Germinal center (tissue), 1 donor: Measurements from ENCODE around the gene SLC9A5.

ENCODE experiments used
- DNase-seq: peaks from one replicate; pipeline ENCODE4 v3.0.0; 2012; ENCODE audit warnings: mixed read lengths, low spot score

Gene SLC9A5

DNA sequence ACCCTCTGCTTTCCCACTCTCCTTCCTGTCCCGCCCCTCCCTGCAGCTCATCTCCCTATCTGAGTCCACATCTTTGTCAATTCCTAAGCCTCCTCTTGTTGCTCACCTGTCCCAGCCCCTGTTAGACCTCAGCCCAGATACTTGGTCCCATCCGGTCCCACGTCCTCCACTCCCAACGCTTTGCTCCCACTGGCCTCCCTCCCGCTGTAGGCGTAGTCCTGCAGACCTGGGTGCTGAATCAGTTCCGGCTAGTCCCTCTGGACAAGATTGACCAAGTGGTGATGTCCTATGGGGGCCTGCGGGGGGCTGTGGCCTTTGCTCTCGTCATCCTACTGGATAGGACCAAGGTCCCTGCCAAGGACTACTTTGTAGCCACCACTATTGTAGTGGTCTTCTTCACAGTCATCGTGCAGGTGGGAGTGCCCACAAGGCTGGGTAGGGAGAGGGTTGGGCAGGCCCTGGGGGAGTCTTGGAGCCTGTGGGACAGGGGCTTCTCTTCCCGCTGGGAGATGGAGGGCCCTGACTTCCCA lies 8.0 kb downstream of the SLC9A5 start:
- DNase-seq, result no peak

DNA sequence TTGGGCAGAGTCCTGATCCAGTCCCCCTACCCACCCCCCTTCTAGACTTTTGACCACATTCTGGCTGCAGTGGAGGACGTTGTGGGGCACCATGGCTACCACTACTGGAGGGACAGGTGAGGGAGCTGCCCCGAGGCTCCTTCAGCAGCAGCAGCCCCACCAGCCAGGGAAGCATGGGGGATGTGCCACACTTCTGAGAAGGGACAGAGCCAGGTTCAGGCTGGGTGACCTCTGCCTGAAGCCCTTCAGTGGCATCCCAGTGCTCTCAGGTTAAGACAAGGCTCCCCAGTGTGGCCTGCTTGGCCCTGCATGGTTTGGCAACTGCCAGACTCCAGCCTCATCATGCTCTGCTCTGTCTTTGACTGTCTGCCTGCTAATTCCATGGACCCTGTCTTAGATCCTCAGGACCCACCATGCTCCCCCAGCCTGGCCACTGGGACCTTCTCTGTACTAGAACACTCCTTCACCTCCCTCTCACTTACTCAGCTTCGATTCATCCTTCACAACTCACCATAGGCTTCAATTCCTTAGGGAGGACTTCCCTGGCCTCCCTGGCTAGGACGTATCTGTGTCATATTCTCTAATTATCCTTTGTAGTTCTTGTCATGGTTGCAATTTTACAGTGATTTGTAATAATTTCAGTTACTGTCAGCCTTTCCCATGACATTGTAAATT lies 8.8 kb downstream of the SLC9A5 start:
- DNase-seq, result no peak

DNA sequence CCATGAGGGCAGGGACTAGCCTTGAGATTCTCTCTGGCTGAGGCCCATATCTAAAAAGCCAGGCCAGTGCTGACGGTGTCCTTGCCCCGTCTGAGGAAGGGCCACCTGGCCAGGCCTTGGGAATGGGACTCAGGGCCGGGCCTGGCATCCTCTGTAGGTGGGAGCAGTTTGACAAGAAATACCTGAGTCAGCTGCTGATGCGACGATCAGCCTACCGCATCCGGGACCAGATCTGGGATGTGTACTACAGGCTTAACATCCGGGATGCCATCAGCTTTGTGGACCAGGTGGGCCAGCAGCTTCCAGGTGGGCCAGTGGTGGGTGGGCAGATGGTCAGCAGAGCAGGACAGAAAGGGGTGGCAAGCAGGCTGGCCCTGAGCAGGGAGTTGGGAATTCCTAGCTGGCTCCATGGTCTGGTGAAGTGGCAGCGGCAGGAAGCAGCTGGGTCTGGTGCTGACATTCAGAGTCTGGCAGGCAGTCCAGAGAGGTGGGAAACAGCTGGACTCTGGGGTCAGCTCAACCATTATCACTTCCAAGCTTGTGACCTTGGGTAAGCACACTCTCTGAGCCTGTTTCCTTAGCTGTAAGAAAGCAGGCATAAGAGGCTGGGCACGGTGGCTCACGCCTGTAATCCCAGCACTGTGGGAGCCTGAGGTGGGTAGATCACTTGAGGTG lies 9.5 kb downstream of the SLC9A5 start:
- DNase-seq, result no peak

DNA sequence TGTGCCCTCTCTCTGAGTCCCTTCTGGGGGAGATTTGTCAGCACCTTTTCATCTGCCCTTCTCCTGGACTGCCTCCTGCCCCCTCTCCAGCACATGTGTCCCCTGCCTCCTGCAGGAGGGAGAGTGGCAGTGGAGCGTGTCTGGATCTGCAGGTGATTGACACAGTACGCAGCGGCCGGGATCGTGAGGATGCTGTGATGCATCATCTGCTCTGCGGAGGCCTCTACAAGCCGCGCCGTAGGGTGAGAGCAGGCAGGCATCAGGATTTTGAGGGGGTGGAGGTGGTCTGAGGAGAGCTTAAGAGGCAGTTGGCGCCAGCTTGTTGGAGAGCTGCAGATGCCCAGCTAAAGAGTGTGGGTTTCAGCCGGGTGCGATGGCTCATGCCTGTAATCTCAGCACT lies 10.9 kb downstream of the SLC9A5 start:
- DNase-seq, result no peak

DNA sequence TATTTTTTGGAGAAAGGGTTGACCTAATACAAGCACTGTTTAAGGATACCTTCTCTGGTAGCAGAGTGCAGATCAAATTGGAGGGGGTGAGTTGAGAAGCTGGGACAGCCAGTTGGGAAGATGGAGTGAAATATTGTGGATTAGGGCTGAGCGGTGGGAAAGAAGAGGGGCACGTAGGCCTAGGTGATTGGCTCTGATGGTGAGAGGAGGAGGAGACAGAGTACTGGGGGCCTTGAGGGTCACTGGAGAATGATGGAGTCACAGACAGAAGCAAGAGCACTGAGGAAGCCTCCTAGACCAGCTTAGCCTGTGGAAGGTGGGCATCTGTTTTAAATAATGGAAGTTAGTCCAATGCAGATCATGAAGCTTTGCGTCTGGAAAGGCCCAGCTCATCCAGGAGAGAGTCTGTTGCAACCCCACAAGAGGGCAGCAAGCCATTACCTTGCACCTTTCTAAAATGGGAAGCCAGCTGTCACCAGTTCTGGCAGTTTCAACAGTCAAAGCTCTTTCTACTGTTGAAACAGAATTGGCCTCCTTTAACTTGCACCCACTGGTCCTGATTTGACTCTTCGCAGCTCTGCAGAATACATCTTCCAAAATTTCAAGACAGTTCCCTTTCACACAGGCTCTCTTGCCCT lies 11.8 kb downstream of the SLC9A5 start:
- DNase-seq, result no peak

DNA sequence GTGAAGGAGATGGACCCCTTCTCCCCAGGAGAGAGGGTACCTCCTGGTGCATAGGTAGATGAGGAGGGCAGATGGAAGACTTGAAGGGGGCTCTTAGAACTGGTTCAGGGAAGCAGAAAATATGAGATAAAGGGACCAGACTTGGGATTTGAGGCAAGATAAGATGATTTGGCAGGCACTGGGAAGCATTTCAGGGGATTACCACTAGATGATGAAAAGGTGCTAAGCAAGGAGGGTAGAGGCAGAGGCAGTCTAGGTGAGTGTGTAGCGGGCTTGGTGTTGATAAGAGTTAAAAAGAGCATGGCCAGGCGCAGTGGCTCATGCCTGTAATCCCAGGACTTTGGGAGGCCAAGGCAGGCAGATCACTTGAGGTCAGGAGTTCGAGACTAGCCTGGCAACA lies 14.4 kb downstream of the SLC9A5 start:
- DNase-seq, result no peak

DNA sequence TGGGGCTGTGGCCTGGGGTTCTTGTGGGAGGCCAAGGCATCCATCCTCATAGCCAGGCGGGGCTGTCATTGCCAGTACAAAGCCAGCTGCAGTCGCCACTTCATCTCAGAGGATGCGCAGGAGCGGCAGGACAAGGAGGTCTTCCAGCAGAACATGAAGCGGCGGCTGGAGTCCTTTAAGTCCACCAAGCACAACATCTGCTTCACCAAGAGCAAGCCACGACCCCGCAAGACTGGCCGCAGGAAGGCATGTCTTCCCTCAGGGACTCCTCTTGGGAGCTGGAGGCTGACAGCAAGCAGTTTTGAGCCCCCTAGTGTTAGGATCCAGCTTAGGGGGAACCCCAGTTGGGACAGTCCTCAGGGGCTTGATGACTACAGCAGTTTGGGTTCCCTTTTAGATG lies 15.5 kb downstream of the SLC9A5 start:
- no peak for DNase-seq

DNA sequence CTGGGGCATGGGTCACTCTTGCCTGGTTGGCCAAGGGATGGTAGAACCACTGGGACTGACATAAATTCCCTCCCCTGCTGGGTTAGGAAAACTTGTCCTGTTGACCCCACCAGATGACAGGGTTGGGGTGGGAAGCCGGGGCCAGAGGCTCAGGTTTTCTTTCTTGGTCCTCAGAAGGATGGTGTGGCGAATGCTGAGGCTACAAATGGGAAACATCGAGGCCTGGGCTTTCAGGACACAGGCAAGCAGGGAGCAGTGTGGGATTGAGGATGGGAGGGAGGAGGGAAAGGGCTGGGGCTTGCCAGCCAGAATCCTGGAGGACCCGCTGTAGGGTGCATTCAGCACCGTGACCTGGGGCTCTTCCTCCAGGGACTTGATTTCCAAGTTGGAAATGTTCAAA lies 16.1 kb downstream of the SLC9A5 start:
- no peak for DNase-seq

DNA sequence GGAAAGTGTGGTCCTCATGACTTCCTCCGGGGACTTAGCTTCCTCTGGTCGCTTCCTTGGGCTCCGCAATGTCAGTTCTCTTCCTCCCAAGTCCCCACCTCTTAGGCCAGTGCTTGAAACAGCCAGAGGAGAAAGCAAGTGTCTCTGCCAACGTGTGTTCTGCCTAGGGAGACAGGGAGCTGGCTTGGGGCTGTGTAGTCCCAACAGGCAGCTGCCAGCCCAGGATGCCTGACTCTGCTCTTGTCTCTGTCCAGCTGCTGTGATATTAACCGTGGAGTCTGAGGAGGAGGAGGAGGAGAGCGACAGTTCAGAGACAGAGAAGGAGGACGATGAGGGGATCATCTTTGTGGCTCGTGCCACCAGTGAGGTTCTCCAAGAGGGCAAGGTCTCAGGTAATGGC lies 17.1 kb downstream of the SLC9A5 start:
- DNase-seq, result no peak

DNA sequence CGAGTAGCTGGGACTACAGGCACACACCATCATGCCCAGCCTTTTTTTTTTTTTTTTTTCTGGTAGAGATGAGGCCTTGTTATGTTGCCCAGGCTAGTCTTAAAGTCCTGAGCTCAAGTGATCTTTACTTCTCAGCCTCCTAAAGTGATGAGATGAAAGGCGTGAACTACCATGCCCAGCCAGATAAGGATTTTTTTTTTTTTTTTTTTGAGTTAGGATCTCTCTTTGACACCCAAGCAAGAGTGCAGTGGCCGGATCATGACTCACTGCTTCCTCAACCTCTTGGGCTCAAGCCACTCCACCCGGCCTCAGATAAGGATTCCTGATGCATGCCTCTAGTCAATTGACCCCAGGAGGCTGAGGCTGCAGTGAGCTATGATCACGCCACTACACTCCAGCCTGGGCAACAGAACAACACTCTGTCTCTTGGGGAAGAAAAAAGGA lies 19.4 kb downstream of the SLC9A5 start:
- no peak for DNase-seq

DNA sequence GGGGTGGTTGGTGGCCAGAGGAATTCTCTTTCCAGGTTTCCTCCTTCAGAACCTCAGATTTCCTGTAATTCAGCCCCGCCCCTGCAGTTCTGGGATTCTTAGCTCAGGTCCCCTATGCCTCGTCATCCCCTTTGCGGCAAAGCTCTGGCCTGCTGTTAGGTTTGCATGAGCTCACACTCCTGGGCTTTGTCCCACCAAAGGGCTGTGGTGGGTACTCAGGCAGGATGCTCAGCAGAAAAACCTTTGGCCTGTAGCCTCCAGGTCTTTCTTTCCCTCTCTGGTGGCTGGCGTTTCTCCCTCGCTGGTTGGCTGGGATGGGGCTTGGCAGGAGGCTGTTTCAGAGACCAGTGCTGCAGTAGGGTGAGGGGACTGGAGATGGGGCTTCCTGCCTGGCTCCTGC lies 21.0 kb downstream of the SLC9A5 start:
- no peak for DNase-seq

DNA sequence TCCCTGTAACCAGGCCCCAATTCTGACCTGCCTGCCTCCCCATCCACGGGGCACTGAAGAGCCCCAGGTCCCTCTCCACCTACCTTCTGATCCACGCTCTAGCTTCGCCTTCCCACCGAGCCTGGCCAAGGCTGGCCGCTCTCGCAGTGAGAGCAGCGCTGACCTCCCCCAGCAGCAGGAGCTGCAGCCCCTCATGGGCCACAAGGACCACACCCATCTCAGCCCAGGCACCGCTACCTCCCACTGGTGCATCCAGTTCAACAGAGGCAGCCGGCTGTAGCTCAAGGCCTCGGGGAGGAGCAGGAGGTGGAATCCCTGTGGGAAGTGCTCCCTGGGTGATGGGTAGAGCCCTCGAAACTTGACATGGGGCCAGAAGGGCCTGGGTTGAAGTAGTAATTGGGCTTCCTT lies 22.2 kb downstream of the SLC9A5 start:
- no peak for DNase-seq

DNA sequence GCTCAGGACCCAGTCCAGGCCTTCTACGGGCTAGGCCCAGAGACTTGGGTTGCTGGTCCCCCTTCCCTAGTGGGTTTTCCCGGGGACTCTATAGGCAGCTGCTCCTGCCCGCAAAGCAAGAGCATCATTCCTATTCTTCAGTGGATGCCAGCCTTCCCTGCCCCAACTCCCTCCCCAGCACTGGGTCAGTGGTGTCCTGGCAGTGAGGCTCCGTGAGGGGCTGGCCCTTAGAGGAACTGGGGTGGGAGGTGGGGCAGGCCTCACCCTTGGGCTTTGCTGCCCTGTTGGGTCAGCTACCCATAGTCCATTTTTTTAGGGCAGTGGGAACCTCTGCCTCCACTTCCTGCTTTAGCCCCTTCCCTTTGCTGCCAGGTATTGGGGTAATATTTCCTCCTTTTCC lies 22.7 kb downstream of the SLC9A5 start:
- DNase-seq, result no peak

DNA sequence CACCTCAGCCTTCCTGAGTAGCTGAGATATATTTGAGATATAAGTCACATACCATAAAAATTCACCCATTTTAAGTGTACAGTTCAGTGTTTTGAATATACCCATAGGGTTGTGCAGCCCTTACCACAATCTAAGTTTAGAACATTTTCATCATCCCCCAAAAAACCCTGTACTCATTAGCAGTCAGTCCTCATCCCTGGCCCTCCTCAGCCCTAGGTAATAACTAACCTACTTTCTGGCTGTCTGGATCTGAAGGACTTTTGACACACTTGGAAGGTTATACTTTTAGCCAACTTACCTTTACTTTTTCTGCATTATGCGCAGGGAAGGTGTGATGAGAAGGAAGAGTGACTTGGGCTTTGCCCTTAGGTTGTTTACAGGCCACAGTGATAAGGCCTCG lies 26.5 kb downstream of the SLC9A5 start:
- no peak for DNase-seq

DNA sequence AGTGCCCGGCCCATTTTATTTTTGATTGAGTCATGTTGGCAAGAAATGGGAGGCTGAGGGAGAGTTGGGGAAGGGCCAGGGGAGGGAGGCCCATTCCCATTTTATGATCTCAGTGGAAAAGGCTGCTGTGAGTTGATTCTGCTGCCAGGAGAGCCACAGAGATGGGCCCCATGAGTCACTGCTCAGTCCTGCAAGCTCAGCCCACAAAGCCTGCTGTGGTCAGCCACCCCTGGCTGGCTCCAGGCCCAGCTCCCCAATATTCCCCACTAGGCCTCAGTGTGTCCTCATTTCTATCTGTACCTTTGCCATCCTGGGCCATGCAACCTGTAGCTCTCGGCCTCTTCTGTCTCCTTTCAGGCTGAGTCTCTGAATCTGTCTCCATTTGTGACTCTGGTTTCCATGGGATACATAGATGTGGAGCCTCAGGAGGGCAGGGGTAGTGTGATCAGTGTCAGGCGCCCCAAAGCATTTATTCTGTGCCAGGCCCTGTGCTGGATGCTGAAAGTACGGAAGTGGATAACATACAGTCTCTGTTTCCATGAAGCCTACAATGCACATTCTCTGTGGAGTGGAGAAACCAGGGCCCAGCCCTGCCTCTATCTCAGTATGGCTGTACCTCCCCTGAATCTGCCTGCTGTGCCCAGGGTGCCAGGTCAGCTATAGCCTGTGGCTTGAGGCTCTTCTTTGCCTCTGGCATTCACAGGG lies 28.7 kb downstream of the SLC9A5 start:
- DNase-seq, result no peak

DNA sequence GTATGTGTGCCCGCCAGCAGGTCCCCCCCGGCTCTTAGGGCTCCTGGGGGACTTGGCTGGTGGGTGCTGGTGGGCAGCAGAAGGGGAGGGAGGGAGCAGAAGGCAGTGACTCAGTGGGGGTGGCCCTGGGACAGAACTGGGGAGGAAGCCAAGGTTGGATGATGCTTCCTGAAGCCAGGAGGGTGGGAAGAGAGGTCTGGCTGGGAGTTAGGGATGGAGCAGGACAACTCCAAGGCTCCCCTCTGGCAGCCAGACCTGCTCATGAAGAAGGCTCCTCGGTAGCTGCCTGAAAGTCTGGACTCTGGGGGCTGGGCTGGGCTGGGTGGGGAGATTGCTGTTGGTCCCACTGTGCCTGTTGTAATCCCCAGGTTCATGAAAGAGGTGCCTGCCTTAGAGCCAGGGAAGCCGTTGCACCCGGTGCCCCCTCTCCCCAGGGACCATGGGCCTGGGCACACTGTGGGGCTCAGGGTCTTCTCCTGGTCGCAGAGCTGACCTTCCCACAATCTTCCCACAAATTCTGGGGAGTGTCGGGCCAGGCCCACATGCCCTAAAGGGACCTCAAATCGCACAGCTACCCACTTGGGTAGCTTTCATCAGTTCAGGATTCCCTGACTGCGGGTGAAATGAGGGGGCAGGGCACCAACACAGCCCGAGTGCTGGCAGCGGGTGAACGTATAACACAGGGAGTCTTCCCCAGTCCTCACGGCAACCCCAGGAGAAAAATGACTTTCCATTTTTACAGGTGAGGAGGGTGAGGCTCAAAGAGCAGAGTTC lies 29.4 kb downstream of the SLC9A5 start:
- no peak for DNase-seq

DNA sequence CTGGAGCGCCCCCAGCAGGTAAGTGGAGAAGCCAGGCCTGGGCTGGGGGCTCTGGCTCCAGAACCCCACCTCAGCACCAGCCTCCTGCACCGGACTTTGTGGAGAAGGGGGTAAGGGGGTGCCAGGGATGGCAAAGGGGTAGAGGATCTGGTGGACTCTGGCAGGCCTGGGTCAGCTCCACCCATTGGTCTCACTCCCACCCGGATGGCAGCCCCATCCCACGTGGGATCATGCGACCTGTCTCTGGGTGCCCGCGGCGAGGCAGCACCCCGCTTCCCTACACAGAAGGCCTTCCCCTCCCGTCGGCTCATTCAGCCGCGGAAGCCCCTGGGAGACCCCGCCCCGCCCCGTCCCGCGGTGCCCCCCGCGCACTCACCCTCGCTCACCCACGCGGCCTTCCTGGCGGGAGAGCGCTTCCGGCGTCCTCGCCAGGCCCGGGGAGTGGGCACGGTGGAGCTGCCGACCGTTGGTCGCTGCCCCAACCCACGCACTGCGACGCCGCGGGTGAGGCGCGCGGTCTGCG lies 30.1 kb downstream of the SLC9A5 start:
- peak; percentile 72 for DNase-seq

DNA sequence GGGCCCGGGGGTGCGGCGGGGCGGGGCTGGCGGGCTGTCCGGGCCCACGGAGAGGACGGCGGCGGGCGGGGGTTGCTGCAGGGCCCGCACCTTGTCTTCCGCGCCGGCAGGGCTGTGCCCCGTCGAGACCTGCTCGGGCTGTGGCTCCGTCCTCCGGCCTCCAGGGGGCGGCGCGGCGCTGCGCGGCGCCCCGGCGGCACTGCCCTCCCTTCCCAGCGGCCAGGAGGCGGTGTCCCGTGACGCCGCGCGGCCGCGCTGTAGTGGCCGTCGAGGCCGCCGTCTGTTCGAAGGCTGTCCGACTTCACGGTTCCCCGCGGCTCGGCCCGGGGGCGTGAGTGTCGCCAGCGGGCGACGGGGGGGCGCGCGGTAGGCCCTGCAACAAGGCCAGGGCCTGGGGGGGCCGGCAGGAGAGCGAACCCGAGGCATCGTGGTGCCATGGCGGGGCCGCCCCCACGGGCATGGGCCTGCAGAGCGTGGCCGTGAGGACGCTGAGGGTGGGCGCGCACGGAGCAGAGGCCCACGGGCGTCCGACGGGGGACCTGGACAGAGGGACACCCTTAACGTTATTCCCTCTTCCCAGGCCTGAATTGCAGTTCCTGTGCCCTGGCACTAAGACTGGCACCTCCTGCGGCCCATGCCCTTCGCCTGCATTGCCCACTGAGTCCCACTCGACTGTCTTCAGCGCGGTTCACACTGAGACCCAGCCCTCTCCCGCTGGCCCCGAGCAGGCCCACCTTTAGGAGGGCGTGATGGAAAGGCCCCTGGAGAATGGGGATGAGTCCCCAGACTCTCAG lies 30.7 kb downstream of the SLC9A5 start, which contains the start of gene PLEKHG4:
Gene PLEKHG4, plus strand, starts transcription at position 237 of the 794 bp plus-strand sequence. Its CDS starts 513 bp downstream, at position 750.
- peak; percentile 91 for DNase-seq

DNA sequence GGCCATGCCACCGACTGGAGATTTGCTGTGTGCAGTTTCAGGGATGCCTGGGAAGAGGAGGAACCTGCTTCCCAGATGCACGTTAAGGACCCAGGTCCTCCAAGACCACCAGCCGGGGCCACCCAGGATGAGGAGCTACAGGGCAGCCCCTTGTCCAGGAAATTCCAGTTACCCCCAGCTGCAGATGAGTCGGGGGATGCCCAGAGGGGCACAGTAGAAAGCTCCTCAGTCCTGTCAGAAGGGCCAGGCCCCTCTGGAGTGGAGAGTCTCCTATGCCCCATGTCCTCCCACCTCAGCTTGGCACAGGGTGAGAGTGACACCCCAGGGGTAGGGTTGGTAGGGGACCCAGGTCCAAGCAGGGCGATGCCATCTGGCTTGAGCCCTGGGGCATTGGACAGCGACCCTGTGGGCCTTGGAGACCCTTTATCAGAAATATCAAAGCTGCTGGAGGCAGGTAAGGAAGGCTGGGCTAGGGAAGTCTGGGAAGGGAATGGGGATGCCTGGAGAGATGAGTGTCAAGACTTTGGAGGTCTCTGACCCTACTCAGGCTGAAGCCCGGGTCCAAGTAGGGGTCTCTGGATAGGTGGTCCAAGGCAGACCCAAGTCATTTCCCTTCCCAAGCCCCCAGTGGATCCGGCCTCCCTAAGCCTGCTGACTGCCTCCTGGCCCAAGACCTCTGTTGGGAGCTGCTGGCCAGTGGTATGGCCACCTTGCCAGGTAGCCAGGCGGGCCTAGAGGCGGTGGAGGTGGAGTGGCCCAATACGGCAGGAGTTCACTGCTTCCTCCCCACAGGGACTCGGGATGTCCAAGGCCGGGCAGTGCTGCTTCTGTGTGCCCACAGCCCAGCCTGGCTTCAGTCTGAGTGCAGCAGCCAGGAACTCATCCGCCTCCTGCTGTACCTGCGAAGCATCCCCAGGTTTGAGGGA lies 31.6 kb downstream of the SLC9A5 start:
- DNase-seq, result no peak
